ENCODE results near the gene SUMO1.

Gene SUMO1

GRCh38 chr2:202196727-202197126 lies 41.7 kb downstream of the SUMO1 start:
- peak; percentile 30 to 40 (median 38) for DNase-seq

- no peak for DNase-seq
Measured at GRCh38 chr2:202194418-202194817, 44.0 kb downstream of the SUMO1 start.

- no peak for DNase-seq
Measured at GRCh38 chr2:202193881-202194353, 44.5 kb downstream of the SUMO1 start.

GRCh38 chr2:202193305-202193704 lies 45.1 kb downstream of the SUMO1 start:
- no peak for DNase-seq

- DNase-seq: no peak
Measured at GRCh38 chr2:202187570-202187969, 50.8 kb downstream of the SUMO1 start.

- no peak for DNase-seq
Measured at GRCh38 chr2:202186641-202187202, 51.7 kb downstream of the SUMO1 start.

GRCh38 chr2:202185156-202185555 lies 53.2 kb downstream of the SUMO1 start:
- no peak for DNase-seq

- no peak for DNase-seq
Measured at GRCh38 chr2:202184557-202184956, 53.8 kb downstream of the SUMO1 start.

- DNase-seq: peak; percentile 79 to 88 (median 80)
Measured at GRCh38 chr2:202178346-202178958, 59.9 kb downstream of the SUMO1 start.

GRCh38 chr2:202172439-202173211 lies 65.8 kb downstream of the SUMO1 start:
- peak; percentile 84 to 90 (median 88) for DNase-seq

- peak in 2 of 3 donors; percentile 11 to 29 for DNase-seq
Measured at GRCh38 chr2:202171241-202171825, 67.1 kb downstream of the SUMO1 start.

- no peak for DNase-seq
Measured at GRCh38 chr2:202169832-202170424, 68.5 kb downstream of the SUMO1 start.

- DNase-seq: no peak
Measured at GRCh38 chr2:202169131-202169530, 69.3 kb downstream of the SUMO1 start.

- peak in 1 of 3 donors; percentile 13 for DNase-seq
Measured at GRCh38 chr2:202165945-202166344, 72.5 kb downstream of the SUMO1 start.

GRCh38 chr2:202165208-202165607 lies 73.2 kb downstream of the SUMO1 start:
- no peak for DNase-seq

- no peak for DNase-seq
Measured at GRCh38 chr2:202164411-202164810, 74.0 kb downstream of the SUMO1 start.

- DNase-seq: no peak
Measured at GRCh38 chr2:202161151-202161835, 77.1 kb downstream of the SUMO1 start.

GRCh38 chr2:202158796-202159195 lies 79.6 kb downstream of the SUMO1 start:
- no peak for DNase-seq

- DNase-seq: no peak
Measured at GRCh38 chr2:202157211-202157990, 81.0 kb downstream of the SUMO1 start.
